Daoy (cell line): ENCODE data around the gene POLN. TPM values are rescaled to one million over a fixed set of nuclear protein-coding genes. Genes with fewer than 3 reads are reported as not detected.
"Not testable (repeated sequence)": the region's sequence is repeated elsewhere in the genome, so short reads cannot be mapped to it uniquely, and the experiment has no call there.

Experiments used
- DNase-seq: peaks from one replicate; pipeline ENCODE4 v3.0.0-alpha.2; 2015; ENCODE audit warnings: low read depth
- total RNA-seq: library from RNA; depleted of rRNA; stranded (reverse); fragments of >200 nt; shearing (Covaris generic); gene quantifications from 2 replicates; pipeline ENCODE4 v1.2.3, GENCODE V29; 2014

The POLN gene
- total RNA-seq, 1 experiment from 2014 or later = 1.4 TPM

- DNase-seq = no peak
These were observed 75.7 kb downstream of the POLN start for GRCh38 chr4:2166253-2166652.

DNA sequence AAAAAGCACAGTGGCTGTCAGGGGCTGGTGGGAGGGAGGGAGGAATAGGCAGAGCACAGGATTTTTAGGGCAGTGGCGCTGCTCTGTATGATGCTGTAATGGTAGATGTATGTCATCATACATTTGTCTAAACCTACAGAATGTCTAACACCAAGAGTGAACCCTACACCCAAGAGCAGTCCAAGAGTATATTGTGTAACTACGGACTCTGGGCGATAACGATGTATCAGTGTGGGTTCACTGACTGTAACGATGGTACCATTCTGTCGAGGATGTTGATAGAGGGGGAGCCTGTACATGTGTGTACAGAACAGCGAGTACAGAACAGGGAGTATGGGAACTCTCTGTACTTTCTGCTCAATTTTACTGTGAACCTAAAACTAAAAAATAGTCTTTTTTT, 76.5 kb downstream of the POLN start:
- DNase-seq = no peak

- no peak for DNase-seq
These were observed 78.6 kb downstream of the POLN start for GRCh38 chr4:2163311-2163821.

- not testable (repeated sequence) for DNase-seq
These were observed 80.7 kb downstream of the POLN start for GRCh38 chr4:2161092-2161703.

GRCh38 chr4:2159931-2160330, 82.0 kb downstream of the POLN start:
- DNase-seq = no peak

DNA sequence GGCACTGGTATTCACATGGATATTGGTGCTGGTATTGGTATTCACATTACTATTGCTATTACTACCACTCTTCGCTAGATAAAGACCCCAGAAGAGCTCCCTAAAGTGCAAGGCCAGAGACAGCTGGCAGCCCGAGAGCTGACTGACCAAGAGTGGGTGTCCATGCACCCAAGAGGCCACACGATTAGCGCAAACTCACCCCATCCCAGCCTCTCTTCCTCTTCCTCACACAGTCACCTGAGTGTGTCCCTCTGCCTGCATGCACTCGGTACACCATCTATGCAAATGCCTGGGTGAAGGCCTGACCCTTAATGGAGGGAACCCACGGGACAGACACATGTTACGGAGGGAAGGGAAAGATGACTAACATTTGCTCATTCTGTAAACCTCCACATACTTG, 86.7 kb downstream of the POLN start:
- DNase-seq = no peak

DNA sequence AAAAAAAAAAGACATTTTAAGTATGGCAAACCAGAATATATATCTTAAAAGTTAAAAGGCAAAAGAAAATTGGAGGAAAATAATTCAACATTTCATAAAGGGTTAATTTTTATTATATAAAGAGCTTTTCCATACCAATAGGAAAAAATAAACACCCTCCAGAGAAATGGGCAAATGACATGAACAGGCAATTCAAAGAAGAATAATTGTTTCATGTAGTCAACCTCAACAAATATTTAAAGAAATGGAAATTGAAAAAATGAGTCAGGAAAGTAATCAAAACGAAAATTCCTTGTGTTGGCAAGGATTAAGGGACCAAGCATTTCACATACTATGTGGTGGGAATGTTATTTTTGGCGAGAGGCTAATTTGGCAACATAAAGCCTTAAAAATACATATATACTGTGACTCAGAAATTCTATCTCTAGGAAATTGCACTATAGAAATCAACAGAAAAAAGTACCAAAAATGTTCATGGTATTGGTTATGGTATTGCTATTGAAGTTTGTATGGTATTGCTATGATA, 87.6 kb downstream of the POLN start:
- no peak for DNase-seq

- DNase-seq = no peak
These were observed 90.4 kb downstream of the POLN start for GRCh38 chr4:2151544-2151943.

GRCh38 chr4:2150076-2150475, 91.8 kb downstream of the POLN start:
- DNase-seq = no peak

DNA sequence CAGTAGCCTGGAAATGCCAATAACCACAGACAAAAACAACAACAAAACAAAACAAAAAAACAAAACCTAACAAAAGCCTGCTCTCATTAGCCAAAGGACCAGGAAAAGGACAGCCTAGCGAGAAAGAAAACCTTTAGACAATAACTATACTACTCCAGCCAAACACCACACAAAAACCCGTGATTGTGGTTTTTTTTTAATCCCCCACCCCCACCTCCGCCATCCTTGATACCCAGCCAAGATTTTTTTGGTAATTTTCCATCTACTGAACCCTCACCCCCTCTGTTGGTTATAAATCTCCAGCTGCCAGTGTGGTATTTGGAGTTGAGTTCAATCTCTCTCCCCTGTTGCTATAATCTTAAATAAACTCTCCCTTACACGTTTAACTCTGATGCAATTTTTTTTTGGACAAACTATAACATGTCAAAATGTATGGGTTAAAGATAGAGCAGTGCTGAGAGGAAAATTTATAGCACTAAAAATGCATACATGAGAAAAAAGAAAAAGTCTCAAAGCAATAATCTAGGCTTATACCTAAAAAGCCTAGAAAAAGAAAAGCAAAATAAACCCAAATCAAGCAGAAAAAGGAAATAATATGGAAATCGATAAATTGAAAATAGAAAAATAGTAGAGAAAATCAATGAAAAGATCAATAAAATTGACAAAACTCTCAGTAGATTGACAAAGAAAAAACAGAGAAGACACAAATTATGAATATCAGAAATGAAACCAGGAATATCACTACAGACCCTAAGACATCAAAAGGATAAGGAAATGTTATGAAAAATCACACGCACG, 99.1 kb downstream of the POLN start:
- no peak for DNase-seq

GRCh38 chr4:2141762-2142451, 100.0 kb downstream of the POLN start:
- DNase-seq = no peak

GRCh38 chr4:2141022-2141761, 100.7 kb downstream of the POLN start:
- DNase-seq = no peak

DNA sequence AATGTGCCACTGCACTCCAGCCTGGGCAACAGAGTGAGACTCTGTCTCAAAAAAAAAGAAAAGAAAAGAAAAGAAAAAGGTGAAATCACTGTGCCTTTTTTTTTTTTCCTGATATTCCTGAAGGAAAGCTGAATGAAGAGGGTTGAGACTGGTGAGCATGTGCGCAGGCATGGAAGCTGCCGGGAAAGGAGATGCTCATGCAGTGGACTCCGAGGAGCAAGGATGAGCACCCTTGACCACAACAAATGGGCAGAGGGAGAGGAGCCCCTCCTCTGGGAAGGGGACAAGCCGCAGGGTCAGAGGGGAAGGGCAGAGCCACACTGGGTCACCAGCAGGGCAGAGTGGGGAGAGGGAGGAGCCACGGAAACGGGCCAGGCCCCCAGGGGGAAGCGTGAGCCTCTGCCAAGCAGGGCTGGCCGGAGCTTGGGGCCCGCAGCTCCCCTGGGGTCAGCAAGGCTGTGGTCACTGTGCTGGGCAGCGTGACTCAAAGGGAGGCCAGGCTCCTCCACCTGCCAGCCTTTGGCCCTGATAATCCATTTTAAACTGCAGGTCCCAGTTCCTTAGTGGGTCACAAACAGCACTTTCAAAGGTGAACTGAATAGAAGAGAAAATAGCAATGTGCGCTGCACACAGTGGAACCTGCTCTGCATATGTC, 102.9 kb downstream of the POLN start:
- DNase-seq = no peak

DNA sequence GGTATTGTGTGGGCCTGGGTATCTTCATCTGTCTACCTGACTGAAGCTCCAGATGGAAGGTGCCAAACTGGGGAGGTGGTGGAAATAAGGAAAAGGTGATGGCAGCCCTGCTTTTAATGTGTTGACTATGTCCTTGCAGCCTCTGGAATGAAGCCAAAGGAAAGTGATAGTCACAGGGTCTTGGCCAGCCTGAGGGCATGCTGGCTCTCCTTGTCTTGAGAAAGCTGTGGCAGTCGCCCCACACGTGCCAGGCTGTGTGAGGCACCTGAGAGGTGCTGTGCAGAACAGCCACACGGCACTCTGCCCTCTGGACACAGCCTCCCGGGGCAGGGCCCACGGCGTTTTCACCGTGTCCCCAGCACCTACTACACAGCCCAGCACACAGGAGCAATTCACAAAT, 105.2 kb downstream of the POLN start:
- no peak for DNase-seq

GRCh38 chr4:2135083-2135482, 106.8 kb downstream of the POLN start:
- DNase-seq = peak; percentile 29

GRCh38 chr4:2132438-2132837, 109.5 kb downstream of the POLN start:
- no peak for DNase-seq

DNA sequence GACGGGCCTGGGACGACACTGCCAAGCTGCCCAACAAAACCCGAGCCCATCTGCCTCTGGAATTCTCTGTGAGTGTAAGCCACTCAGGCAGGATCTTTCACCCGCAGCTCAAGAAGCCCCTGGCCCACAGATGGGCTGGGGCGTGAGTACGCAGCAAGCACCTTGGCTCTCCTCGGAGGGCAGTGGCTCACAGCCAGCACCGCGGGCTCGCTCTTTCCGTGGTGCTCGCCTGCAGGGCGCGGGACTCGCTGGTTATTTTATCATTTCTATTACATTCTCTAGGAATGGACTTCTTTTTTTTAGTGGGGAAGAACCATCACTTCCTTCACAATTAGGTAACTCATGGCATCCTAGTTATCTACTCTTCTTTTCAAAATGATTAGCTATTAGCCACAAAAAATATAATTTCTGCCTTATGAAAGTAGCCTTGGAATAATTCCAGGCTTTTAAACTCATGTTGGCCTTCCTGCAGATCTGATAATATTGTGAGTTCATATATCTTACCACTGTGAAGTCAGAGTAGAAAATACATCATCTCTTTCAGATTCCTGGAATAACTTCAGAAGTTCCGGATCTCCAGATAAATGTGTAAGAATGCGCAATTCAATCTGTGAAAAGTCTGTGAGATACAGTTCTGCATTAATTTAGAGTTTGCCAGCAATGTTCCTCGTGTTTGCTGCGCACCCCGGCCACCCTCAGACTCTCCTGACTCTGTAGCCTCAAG, 114.2 kb downstream of the POLN start:
- DNase-seq = no peak

- DNase-seq = no peak
These were observed 115.4 kb downstream of the POLN start for GRCh38 chr4:2126309-2127043.

DNA sequence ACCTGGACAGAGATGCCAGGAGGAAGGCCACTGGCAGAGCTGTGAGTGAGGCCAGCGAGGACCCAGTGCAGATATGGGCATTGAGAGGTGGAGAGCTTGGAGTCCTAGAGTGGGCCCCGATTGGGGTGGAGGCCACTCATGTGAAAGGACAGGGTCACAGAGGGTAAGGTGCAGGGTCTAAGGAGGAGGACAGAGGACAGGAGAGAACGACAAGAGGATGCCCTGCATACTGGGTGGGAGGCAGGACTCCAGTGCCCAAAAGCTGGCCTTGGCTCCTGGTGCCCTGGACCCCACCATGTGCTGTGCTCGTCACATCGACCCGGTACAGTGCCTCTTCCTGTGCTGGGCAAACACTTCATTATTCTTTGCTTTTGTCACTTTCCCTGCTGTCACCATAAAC, 116.1 kb downstream of the POLN start:
- no peak for DNase-seq

GRCh38 chr4:2125023-2125422, 116.9 kb downstream of the POLN start:
- DNase-seq = no peak
